NOMO-1 treated with dmso at 0.1 percent for 144 hours (cell line): ENCODE measurements around the gene NSMF.

Experiments
- DNase-seq: peaks from one replicate; lab custom pipeline; 2025; ENCODE audit not compliant: unreplicated experiment; lab: John Stamatoyannopoulos, UW

NSMF gene

DNA sequence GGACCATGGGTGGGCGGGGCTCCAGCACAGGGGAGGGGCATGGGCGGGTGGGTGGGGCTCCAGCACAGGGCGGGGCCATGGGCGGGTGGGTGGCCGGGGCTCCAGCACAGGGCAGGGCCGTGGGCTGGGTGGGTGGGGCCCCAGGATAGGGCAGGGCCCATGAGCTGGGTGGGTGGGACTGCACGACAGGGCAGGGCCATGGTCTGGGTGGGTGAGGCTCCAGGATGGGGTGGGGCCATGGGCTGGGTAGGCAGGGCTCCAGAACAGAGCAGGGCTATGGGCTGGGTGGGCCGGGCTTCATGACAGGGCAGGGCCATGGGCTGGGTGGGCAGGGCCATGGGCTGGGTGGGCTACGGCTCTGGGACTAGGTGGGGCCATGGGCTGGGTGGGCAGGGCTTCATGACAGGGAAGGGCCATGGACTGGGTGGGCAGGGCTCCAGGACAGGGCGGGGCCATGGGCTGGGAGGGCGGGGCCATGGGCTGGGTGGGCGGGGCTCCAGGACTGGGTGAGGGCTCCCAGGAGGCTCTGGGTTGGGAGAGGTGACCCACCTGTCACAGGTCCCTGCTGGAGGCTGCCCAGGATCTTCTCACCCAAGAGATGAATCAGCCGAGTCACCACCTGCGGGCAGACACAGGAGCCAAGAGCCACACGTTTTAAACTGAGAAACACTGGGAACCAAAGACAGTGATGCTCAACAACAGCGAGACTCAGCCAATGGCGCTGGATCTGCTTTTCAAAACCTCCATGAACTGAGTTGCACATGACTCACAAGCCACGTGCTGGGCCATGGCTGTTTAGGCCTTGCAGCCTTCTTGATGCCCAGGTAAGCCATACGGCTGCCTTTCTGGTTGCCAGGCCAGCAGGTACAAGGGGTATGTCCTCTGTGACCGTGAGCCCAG lies 33.6 kb upstream of the NSMF start:
- no peak for DNase-seq

DNA sequence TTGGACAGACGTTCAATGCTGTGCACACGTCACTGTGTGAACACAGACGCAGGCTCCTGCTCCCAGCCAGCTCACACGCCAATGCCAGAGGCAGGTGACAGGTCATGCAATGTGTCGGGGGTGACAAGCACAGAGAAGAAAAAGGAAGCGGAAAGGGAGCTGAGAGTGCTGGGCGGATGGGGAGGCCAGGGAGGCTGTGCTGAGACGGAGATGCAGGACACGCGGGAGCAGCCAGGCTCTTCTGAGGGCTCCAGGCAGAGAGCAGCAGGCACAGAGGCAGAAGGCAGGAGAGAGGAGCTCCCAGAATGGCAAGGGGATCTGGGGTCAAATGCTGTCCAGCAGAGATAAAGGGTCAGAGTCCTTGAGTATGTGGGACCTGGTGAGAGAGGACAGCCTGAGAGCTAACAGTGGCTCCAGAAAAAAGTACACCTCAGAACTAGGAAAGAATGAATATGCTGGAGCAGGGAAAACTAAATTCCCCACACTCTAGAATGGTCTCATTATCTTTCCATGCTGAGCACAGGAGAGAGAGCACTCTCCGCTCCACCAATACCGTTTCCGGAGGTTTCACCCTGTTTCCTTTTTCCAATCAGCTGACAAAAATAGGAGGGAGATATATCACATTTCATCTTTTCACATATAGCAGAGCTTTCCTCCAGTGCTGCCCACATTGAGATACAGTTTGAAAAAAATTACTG lies 32.8 kb upstream of the NSMF start:
- no peak for DNase-seq

DNA sequence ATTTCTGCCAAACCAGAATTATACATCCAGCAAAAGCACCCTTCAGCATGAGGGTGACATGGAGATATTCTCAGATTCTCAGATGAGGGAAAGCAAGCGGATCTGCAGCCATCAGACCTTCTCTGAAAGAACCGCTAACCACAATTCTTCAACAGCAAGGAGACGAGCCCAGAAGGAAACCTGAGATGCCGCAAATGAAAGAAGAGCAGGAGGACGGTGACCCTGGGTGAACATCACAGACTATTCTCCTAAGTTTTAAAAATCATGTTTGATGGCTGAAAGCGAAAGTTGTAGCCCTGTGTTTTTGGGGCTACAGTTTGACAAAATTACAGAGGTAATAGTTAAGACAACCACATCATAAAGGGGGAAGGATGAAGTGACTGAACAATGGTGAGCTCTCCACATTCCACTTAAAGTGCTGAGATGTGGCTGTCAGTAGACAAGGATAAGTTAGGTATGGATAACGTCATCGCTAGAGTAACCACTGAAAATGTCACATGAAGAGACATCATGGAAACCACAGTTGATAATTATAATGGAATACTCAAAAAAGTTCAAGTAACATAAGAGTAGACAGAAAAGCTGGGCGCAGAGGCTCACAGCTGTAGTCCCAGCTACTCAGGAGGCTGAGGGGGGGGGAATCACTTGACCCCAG lies 31.5 kb upstream of the NSMF start:
- no peak for DNase-seq

DNA sequence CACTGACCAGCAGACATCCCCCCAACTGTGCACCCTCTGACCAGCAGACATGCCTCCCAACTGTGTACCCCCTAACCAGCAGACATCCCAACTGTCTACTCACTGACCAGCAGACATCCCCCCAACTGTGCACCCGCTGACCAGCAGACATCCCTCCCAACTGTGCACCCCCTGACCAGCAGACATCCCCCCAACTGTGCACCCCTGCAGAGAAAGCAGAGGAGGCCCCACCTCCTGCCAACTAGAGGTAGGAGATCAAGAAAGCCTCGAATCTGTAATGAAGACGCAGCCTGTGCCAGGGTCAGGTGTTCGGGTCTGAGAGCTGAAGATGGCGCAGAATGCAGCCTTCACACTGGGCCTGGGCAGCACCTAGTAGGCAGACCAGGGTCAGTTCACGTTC lies 29.8 kb upstream of the NSMF start:
- no peak for DNase-seq

DNA sequence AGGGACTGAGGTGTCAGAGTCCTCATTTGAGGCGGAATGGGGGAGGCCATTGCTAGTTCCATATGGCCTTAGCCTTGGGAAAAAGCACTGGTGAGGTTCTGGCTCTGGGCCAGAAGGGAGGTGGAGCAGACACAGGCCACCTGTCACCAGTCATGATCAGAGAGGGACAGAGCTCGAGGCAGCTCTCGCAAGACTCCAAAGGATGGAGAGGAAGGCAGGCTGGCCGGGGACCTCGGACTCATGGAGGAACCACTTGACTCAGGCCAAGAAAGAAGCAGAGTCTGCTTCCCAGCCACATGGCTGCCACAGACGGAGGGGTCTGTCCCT lies 29.2 kb upstream of the NSMF start:
- no peak for DNase-seq

DNA sequence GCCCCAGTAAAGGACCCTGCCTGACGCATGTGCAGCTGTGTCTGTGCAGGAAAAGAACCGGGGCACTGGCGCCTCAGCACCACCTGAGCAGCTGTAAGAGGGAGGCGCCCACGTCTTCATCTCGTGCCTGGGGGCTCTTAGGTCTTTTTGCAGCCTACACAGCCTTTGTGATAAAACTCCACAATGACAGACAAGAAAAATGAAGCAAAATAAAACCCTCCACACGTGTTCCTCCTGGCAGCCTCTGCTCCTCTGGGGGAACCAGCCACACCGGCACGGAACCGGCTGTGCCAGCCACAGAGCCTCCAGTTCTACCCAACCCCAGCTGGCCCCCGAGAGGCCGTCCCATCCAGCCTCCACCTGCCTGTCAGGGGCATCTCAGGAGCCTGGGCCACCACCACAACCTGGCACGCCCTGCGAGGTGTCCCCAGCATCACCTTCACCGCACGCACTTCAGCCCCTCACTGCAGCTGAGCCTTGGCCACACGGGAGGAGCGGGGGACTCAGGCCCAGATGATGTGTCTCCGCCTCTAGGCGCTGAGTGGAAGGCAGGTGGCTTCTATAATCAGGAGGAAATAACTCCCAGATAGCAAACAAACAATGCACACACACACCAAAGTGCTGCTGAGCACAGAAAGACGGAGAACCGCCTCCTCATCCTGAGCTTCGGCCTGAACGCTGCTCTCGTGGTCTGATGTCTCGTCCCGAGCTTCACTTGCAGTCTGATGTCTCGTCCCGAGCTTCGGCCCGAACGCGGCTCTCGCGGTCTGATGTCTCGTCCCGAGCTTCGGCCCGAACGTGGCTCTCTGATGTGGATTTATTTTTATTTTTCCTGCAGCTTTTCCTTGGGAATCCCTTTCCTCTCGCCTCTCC lies 28.6 kb upstream of the NSMF start:
- no peak for DNase-seq

DNA sequence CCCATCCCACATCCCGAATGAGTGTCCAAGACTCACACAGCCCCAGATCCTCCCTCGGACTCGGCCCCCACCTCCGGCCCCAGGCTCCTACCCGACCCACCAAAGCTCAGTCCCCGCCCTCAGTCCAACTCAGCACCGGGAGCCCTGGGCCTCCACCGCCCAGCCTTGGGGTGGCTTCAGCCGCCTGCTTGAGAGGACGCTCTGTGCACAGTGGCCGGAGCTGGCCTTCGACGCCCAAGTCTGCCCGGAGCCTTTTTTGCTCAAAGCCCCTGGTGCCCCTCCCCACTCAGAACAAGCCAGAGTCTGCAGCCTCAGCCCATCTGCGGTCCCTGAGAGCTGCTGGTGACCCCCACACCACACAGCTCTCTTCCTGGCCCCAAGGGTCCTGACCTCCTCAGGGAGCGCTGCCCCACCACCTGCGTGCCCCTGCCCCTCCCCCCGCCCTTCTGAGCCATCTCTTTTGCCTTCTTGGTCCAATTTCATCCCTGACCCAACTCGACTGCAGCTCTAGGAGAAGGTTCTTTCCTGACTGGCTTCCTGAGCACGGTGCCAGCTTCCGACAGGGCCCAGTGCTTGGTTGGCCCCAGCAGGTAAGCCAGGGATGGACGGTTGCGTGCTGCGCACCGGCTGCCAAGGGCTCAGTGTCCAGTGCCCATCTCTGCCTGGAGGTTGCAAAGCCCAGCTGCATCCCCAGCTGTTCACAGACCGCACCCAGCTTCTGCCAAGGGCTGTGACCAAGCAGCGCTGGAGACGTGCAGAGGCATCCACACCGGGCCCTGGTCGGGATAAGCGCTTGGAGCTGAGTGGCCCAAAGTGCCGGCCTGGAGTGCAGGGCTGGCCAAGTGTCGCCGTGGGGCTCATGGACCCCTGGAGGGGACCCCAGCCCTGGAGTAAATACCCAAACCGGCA lies 27.7 kb upstream of the NSMF start:
- DNase-seq, result no peak

DNA sequence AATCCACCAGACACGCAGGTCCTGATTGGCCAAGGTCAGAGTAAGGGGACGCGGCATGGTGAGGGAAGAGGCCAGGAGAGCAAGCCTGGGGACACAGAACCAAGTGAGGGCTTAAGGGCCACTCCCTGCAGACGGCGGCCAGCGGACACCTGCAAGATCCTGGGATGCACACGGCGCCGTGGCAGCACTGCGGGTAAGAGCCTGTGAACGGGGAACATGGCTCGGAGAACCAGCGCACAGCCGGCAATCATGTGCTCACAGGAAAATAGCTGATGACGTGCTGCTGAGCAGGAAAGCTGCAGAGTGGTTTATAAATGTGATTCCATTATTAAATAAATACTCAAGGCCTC lies 27.0 kb upstream of the NSMF start:
- DNase-seq, result no peak

DNA sequence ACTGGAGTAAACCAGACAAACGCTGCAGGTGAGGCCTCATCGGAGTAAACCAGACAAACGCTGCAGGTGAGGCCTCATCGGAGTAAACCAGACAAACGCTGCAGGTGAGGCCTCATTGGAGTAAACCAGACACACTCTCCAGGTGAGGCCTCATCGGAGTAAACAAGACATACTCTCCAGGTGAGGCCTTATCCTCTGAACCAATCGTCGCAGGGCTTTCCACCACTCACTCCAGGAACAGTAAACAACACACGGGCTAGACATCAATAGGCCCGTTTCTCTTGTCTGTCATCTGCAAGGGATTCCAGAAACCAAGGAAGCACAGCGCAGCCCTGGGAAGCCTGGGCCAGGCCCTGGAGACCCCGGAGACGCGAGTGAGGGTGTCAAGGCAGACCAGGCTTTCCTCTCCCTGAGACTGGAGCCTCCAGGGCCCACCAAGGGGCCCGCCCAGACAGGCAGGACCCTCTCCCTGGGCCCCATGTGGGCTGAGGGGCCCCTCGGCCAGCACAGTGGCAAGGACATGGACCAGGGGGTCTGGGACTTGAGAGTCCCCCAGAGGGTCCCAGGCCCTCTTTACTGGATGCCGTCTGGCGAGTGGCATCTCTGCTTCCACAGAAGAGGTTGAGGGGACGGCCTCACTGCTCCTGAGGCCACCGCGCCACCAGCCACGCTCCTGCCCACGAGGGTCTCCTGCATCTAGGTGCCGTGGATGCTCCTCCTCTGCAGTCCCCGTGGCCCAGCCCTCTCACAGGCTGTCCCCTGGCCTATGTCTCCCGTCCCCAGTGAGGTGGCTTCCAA lies 26.4 kb upstream of the NSMF start:
- DNase-seq, result no peak

DNA sequence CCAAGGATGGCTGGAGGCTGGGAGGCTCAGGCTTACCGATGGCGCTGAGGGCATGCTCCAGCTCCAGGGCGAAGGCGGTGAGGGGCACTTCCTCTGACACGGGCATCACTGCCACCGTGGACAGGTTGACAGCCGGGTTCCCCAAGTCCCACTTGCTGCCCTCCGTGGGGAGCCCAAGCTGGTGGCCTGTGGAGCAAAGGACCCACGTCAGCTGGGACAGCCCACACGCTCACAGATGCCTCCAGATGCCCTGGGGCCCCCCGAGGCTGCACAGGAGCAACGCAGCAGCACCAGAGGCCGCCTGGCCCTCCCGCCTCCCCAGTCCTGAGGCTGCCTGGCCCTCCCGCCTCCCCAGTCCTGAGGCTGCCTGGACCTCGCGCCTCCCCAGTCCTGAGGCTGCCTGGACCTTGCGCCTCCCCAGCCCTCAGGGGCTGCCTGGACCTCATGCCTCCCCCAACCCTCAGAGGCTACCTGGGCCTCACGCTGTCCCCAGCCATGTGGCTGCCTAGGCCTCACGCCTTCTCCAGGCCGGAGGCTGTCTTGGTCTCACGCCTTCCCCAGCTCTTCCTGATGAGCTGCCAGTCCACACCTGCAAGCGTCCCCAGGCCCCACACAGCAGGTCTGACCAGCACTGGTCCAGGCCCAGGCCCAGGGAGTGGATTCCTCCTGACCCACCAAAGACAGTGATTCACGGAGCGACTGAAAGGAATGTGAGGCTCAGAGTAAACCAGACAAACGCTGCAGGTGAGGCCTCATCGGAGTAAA lies 25.6 kb upstream of the NSMF start:
- DNase-seq, result no peak

DNA sequence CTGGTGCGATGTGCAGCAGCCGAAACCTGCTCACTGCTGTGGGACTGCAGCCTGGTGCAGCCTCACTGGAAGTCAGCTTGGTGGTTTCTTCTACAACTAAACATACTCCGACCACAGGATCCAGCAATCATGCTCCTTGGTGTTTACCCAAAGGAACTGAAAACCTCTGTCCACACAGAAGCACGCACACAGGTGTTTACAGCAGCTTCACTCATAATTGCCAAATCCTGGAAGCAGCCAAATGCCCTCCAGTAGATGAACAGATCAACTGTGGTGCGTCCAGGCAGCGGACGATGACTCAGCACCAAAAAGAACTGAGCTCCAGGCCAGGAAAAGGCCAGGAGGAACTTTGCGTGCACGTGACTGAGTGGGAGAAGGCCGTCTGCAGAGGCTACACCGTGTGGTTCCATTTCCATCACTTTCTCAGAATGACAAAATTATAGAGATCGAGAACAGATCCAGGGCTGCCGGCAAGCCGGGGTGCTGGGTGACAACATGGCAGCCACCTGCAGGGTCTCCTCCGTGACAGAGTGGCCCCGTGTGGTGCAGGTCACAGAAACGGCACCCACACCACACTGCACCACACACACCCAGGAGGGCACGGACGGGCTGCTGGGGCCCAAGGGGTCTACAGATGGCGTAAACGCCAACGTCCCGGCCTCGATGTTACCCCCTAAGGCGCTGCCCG lies 23.1 kb upstream of the NSMF start:
- DNase-seq, result peak; percentile 53

DNA sequence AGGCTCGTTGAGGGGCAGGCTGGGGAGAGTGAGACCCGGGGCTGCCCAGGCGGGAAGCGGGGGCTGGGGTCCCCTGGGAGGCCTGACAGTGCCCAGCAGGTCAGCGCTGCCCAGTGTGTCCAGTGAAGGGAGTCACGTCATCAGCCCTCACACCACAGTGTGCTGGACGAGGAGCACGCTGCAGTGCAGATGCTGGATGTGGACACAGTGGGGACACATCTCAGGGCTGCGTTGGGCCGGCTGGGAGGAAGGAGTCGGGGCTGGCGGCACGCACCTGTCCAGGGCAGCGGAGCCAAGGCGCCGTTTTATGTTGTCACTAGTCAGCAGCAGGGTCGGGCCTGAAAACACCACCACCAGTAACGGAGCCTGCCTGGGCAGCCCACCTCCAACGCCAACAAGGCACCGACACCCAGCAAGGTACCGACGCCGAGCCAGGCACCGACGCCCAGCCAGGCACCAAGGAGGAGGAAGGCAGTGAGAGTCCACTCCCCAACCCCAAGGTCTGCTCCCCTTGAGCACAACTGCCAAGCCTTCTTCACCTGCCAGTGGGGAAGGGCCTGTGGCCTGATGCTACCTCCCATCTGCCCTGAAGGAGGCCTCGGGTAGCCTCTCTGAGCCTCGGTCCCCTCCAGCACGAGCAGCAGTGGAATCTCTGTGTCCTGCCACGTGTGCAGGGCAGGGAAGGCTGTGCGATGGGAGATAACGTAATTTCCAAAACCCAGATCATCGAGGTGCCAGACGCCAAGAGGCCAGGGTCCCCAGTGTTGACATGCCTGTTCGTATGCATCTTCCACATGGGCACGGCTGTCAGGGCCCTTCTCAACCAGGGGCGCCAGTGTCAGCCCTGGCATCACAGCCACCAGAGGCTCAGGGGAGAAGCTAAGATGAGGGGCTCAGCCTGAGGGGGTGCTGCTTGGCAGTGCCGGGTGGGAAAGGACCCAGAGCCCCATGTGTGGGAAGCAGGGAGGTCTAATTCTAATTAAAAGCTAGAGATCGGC lies 21.9 kb upstream of the NSMF start:
- no peak for DNase-seq

DNA sequence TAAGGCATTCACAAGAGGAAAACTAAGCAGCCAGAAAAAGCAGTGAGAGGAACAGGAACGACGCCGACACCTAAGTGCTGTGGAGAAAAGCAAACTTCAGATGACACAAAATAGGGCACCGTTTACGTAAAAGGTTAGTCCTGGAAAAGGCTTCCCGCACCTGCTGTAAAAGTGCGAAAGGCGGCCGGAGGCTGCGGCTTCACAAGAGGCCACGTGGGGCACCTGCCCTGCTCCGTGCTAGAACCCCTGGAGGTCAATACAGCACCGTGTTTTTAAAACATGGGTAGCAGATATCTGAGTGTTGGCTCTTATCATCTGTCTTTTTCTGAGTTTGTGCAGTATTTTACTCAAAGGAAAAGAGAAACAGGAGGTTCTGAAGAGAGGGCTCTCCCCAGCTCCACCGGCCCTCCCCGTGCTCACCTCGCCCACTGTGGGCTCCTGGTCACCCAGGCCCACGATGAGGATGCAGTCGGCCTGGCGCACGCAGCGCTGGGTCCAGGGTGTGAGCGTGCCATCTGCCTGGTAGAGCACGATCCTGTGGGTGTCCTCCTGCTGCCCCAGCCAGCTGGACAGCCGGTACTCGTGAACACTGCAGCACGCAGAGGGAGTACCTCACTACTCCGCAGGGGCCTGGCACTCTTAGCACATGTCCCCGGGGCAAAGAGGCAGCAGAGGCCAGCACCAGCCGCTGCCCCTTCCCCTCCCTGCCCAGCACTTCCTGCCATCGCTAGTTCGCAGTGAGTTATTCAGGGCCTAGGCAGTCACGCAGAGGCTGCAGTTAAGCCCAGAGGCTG lies 21.0 kb upstream of the NSMF start:
- DNase-seq, result no peak

DNA sequence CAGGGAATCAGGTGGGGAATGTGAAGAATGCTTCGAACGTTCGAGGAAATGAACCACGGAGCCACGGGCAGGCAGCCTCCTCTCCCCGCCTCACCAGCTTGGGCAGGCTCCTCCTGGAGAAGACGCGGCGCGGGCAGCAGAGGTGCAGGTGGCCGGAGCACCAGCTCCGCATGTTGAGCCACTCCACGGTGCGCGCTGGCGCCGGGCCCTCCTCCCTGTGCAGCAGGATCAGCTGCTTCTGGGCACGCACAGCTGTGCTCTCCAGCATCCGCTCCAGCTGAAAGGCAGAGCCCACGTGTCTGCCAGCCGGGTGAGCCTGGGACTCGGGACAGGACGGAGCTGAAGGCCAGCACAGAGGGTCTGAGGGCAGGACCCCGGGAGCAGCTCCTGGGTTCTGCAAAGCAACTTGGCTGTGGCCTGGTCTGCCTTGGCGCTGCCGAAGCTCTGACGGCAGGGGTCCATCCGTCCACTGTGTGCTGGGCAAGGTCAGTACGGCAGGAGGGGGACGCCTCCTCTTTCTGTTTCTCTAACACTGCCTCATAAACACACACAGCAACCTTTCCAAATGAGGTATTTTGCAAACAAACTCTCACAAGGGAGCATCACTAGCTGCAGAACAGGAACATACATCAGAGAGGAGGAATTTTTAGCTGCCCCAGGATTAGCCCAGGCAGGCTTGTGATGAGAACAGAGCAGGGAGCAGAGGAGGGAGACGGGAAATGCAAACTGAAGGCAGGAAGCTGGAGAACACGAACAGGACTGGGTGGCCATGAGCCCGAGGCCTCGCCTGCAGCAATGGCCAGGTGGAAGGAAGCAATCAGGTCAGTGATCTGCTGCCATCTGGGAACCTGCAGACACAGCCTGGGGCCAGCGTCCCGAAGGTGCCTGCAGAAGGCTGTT lies 20.1 kb upstream of the NSMF start:
- DNase-seq, result no peak

DNA sequence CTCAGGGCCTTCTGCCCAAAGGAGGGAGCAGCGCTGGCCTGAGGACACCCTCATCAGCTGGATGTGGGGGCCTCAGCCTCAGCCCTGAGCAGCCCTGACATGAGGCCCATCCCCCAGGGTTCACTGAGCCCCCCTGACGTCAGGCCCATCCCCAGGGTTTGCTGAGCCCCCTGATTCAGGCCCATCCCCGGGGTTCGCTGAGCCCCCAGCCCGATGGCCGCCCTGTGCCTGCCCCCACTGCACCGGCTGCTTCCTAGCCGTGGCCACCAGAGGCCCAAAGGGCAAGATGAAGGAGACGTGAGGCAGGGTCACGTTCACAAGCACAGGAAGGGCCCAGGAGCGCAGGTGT lies 19.5 kb upstream of the NSMF start:
- no peak for DNase-seq
